Cardiac muscle cell (in vitro differentiated cells and primary cell): ENCODE data around the gene CAST. TPM values are rescaled to one million over a fixed set of nuclear protein-coding genes. Genes with fewer than 3 reads are reported as not detected.

Source experiments
- DNase-seq, 2 donors: peaks; one replicate each; pipeline versions ENCODE4 v3.0.0 to v3.0.0-alpha.2; 2010 to 2017; ENCODE audit warnings: low read depth in 1 of 2, low spot score in 1 of 2
- H3K27ac ChIP-seq: fragments of 200-600 bp; sonication (generic); 2 replicates; pipeline ENCODE4 v1.5.1; 2016
- H3K27me3 ChIP-seq: fragments of 200-600 bp; sonication (generic); 2 replicates; pipeline ENCODE4 v1.6.0; 2016; ENCODE audit warnings: control low read depth
- H3K36me3 ChIP-seq: fragments of 200-600 bp; sonication (generic); 2 replicates; pipeline ENCODE4 v1.5.1; 2016; ENCODE audit warnings: control low read depth
- H3K4me1 ChIP-seq: fragments of 200-600 bp; sonication (generic); 2 replicates; pipeline ENCODE4 v1.8.1; 2017; ENCODE audit warnings: low read depth, mild to moderate bottlenecking, mixed run types
- H3K4me3 ChIP-seq: fragments of 200-600 bp; sonication (generic); 2 replicates; pipeline ENCODE4 v1.5.1; 2016; ENCODE audit warnings: mild to moderate bottlenecking
- H3K9me3 ChIP-seq: fragments of 200-600 bp; sonication (generic); 2 replicates; pipeline ENCODE4 v1.5.1; 2017; ENCODE audit warnings: low read depth, mild to moderate bottlenecking, control low read depth
- CTCF ChIP-seq: IDR thresholded peaks from 2 replicates; pipeline ENCODE4 v1.5.1; 2012; ENCODE audit warnings: low read depth, mild to moderate bottlenecking, low read length
- polyA plus RNA-seq: library from polyadenylated mRNA; unstranded; fragments of >200 nt; fragmentation: Nextera tagmentation; extraction: Ambion mirVana; gene quantifications from 2 replicates; pipeline ENCODE4 v1.2.1, GENCODE V29; 2016
- total RNA-seq: library from RNA; depleted of rRNA; stranded (reverse); fragments of >200 nt; gene quantifications from 2 replicates; pipeline ENCODE4 v1.2.3, GENCODE V29; 2016

Gene CAST
- total and polyA plus RNA-seq, 2 experiments from 2014 or later, result 85.2 to 101 TPM

DNA sequence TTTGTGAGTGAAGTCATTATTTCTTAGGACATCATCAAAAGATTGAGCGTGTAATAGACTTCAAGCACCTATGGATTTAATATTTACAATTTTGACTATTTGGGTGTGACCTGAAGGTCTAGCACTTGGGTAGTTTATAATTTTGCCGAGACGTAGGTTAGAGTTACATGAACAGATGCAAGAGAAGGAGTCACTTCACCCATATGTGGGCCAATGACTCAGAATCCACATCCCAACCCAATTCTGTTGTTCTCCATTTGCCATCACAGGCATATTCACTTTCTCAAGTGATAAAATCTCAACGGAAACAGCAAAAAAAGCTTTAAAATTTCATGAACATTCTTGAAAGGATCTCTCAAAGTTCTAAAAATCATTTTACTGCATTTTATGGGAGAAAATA lies 157.6 kb downstream of the CAST start:
- no peaks in the 10 kb centered on the region for H3K9me3 ChIP-seq
- H3K27me3 ChIP-seq, result no peaks in the 10 kb centered on the region
- TF ChIP-seq CTCF, result no peak
- H3K36me3 ChIP-seq, result no peaks in the 10 kb centered on the region
- no peak for DNase-seq
- no peaks in the 10 kb centered on the region for H3K4me1 ChIP-seq
- no peak overlapping the region for H3K4me3 ChIP-seq
- H3K27ac ChIP-seq, result no peak overlapping the region

- Histone ChIP-seq H3K27ac (no peak overlapping the region), H3K9me3 (no peaks in the 10 kb centered on the region), H3K27me3 (no peaks in the 10 kb centered on the region), H3K4me3 (no peak overlapping the region), H3K4me1 (no peaks in the 10 kb centered on the region), H3K36me3 (no peaks in the 10 kb centered on the region)
- no peak for TF ChIP-seq CTCF
- DNase-seq, result peak in 1 of 2 donors; percentile 12
Observed at GRCh38 chr5:96821260-96821916, 159.2 kb downstream of the CAST start.

DNA sequence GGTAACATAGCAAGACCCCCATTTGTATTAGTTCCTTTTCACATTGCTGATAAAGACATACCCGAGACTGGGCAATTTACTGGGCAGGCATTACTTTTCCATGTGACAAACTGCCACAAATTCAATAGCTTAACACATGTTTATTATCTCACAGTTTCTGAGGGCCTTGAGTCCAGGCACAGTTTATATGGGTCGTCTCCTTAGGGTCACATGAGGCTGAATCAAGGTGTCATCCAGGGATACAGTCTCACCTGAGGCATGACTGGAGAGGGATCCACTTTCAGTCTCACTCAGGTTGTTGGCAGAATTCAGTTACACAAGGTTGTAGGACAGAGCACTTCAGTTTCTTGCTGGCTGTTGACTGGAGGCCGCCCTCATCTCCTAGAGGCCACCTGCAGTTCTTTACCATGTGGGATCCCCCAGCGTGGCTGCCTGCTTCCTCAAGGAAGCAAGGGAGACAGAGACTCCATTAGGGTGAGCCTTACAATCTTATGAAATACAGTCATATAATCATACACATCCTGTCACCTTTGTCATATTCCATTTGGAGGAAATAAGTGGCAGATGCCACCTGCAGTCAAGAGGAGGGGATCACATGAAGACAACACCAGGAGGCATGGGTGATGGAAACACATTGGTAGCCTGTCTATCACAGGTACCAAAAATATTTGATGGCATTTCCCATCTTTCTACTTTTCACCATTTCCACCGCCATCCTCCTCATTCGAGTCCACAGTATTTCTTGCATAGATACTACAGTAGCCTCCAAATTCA lies 160.7 kb downstream of the CAST start:
- no peaks in the 10 kb centered on the region for H3K9me3 ChIP-seq
- no peak for TF ChIP-seq CTCF
- H3K4me1 ChIP-seq, result no peaks in the 10 kb centered on the region
- H3K36me3 ChIP-seq, result no peaks in the 10 kb centered on the region
- no peak for DNase-seq
- no peak overlapping the region for H3K27ac ChIP-seq
- no peak overlapping the region for H3K4me3 ChIP-seq
- no peaks in the 10 kb centered on the region for H3K27me3 ChIP-seq

DNA sequence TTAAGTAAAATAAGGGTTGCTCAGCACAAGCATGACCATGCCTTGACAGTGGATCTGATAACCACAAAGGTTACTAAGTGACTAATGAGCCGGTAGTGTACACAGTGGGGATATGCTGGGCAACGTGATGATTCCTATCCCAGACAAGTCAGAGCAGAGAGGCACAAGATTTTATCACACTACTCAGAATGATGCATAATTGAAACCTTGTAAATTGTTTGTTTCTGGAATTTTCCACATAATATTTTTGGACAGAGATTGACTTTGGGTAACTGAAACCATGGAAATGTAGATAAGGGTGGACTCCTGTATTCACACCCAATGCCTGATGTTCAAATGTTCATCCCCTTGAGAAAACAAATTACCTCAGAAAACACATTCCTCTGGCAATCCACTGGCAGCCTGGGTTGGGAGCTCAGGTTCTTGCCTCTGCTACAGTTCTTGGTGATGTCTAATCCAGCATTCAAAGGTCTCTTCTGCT lies 161.8 kb downstream of the CAST start:
- Histone ChIP-seq H3K4me1 (no peaks in the 10 kb centered on the region), H3K9me3 (no peaks in the 10 kb centered on the region), H3K36me3 (no peaks in the 10 kb centered on the region), H3K27ac (no peak overlapping the region), H3K4me3 (no peak overlapping the region), H3K27me3 (no peaks in the 10 kb centered on the region)
- peak in 1 of 2 donors; percentile 55 for DNase-seq
- TF ChIP-seq CTCF, result no peak

Other genes starting within 250 kb of the CAST start
- gene PCSK1, start 229.1 kb upstream of the CAST start, total RNA-seq, result not detected in 2 replicates
- gene PCSK1, start 229.1 kb upstream of the CAST start, polyA plus RNA-seq, result 0.05 TPM in 1 of 2 replicates, not detected in the other
- 13.7 and 21.0 TPM in 2 replicates for gene ERAP1, start 145.6 kb downstream of the CAST start, total RNA-seq
- gene ERAP1, start 145.6 kb downstream of the CAST start, polyA plus RNA-seq, result 8.0 and 10.1 TPM in 2 replicates
- not detected in 2 replicates for gene ERAP2, start 214.1 kb downstream of the CAST start, total RNA-seq
- gene ERAP2, start 214.1 kb downstream of the CAST start, polyA plus RNA-seq, result 0.35 and 0.40 TPM in 2 replicates